ENCODE data around the gene CYSRT1. TPM values are rescaled to one million over a fixed set of nuclear protein-coding genes. Genes with fewer than 3 reads are reported as not detected.

CYSRT1 gene
- total RNA-seq, 1 experiment from 2014 or later = 0.59 TPM

DNA sequence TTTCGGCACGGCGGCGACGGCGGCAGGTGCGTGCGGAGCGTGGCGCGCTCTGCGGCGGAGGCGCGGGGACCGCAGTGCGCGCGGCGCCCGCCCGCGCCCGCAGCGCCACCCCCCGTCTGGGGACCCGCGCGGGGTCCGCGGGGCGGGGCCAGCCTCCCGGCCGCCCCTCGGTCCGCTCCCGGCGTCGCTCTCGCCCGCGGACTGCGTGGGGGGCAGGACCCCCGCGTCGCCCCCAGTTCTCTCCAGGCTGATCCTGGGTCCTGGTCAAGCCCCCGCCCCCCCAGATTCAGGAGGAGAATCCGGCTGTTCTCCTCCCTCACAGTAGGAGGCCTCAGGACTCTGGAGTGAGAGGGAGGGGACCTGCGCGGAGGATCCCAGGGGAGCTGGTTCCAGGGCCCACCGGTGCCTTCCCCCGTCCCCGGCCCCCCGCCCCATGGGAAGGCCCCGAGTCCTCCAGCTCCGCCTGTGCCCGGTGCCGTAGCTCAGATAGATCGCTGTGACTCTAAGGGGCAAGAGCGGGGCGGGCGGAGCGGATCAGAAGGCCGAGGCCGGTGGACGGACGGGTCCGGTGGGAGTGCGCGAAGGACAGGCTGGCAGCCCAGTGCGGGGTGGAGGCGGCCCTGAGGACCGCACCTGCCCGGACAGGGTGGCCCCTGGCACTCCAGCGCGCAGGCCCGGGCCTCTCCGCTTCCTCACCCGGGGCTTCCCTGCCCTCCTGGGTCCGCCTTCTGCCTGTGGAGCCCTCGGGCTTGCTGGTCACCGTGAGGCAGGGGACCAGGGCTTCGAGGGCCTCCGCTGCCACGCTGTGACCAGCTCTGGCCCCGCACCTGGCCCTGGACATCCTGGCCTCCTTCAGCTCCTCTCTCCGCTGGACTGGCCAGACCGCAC, 2.5 kb upstream of the CYSRT1 start, which contains the start of gene RNF208:
TSS of gene RNF208 (minus strand) at position 51 of the 888 bp plus-strand sequence. CDS start 1,028 bp downstream, outside the sequence.
- DNase-seq (ENCODE audit: extremely low read depth, low read depth) = no peak

DNA sequence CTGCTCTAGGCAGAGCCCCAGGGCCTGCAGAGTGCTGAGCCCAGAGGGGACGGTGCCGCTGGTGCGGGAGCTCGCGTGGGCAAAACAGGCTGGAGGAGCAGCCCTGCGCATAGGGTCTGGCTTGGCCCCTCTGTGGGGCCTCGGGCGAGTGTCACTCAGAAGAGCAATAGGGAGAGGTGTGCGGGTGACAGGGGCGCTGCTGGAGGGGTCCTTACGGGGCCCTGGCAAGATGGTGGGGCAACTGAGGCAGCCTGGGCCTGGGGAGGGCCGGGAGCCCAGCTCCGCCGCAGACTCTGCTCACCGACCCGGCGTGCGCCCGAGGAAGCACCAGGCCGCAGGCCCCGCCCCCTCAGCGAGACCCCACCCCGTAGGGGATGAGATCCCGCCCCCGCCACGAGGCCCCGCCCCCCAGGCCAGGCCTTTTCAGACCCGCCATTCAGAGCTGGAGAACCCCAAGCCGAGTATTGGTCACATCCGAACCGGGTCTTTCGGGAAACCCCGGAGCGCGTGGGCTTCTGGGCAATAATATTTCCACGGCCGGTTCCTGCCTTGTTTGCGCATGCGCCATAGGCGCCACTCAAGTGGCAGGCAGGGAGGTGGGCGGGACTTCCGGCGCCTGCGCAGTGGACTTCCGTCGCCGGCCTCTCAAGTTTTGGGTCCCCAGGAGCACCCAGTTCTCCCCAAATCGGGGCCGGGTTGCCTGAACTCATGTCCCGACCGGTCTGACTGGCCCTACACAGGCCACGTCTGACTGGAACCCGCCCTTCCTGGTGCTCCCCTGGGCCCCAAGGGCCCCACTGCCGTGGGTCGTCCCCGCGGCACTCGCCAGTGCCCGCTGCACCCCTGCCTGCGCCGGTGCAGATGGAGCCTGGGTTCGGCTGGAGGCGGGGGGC, 1.6 kb upstream of the CYSRT1 start:
- peak; percentile 99 for DNase-seq (ENCODE audit: extremely low read depth, low read depth)

DNA sequence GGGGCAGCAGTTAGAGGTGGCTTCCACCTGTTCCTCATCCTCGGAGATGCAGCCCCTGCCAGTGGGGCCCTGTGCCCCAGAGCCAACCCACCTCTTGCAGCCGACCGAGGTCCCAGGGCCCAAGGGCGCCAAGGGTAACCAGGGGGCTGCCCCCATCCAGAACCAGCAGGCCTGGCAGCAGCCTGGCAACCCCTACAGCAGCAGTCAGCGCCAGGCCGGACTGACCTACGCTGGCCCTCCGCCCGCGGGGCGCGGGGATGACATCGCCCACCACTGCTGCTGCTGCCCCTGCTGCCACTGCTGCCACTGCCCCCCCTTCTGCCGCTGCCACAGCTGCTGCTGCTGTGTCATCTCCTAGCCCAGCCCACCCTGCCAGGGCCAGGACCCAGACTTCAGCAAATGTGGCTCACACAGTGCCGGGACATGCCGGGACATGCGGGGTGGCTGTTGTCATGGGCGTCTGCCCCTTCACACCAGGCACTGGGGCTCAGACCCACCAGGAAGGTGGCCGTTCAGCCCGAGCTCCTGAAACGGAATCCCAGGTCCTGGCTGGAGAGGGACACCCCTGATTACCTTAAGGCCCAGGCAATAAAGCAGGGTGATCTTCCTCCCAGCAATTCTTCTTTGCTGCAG, 841 bp downstream of the CYSRT1 start:
- DNase-seq (ENCODE audit: extremely low read depth, low read depth) = no peak

DNA sequence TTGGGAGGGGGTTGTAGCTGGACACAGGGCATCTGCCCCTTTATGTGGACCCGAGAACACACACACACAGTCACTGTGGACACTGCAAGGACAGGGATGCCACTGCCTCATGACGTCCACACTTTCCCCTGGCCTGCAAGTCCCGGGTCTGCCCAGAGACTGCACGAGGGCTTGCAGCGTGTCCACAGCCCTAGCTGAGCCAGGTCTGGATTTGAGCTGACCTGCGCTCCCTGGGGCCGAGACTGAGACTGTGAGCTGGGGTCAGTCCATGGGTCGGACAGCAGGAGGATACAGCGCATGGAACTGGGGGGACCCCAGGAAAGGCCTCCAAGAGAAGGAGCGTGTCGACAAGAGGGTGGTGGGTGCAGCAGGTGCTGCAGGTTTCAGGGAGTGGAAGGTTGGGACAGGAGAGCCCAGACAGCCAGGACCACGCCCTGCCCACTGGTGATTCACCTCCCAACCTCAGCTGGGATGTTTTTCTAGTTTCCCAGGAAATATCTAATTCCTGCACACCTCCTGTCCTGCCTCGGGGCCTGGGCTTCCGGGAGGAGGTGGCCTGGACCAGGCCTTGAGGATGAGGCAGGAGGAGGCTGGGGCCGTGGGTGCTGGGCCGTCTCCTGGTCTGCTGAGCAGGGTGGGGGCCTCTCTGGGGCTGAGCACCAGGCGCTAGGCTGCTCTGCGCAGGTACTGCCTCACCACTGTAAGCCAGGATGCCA, 1.5 kb downstream of the CYSRT1 start:
- DNase-seq (ENCODE audit: extremely low read depth, low read depth) = no peak

DNA sequence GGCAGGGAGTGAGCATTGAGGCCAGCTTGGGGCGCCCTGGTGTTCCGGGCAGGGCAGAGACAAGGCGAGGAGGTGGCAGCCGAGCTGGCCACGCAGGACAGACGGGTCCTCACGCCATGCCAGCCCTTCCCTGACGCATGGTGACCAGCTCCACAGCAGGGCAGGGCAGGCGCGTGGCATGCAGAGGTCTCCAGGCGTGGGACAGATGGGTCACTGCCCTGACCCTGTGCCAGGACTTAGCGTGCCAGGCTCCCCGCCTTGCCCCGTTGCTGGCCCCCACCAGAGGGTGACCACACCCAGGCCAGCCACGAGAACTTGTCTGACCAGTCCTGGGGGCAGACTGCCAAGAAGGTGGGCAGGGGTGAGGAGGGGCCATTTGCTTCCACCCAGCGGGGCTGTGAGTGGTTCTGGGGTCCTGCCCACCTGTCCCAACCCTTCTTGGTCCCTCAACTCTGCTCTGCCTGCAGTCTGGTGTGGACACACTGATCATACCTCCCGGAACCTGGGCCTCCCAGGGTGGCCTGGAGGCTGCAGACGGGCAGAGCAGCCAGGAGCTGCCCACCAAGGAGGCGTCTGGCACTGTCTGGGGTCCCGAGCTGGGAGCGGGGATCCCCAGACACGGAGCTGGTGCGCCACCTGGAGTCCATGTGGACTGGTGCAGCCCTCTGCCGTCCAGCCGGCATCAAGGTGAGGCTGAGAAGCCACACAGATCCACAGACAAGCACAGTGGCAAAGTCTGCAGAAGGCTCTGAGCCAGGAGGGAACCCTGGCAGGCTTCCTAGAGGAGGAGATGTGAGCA, 2.3 kb downstream of the CYSRT1 start, which contains the start of gene RNF224:
TSS of gene RNF224 (plus strand) at position 449 of the 799 bp plus-strand sequence. CDS start 834 bp downstream, outside the sequence.
- DNase-seq (ENCODE audit: extremely low read depth, low read depth) = peak; percentile 77

DNA sequence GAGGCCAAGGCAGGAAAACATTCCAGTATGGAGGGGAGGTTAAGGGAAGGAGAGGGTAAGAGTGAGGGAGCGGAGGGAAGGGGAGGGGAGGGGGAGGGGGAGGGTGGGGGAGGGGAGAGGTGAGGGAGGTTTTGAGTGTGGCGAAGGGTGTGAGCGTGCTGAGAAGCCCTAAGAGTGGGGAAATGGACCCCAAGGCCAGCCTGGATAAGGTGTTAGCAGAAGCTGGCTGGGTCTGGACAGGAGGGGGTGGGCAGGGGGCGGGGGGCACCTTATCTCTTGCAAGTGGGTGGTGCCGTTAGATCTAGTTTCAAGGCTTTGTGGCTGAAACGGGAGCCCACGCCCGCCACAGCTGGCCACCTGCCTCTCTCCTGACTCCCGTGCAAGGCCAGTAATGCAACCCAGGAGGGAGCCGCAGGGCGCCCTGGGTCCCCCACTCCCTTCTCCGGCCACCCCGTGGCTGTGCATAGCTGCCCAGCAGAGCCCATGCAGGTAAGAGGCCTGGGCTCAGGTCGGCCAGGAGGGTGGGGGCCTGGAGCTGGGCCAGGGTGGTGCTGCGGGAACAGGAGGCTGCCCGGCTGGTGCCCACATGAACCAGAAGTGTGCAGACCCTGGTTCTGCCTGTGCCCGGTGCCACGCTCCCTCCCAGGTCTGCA, 3.0 kb downstream of the CYSRT1 start:
- no peak for DNase-seq (ENCODE audit: extremely low read depth, low read depth)

DNA sequence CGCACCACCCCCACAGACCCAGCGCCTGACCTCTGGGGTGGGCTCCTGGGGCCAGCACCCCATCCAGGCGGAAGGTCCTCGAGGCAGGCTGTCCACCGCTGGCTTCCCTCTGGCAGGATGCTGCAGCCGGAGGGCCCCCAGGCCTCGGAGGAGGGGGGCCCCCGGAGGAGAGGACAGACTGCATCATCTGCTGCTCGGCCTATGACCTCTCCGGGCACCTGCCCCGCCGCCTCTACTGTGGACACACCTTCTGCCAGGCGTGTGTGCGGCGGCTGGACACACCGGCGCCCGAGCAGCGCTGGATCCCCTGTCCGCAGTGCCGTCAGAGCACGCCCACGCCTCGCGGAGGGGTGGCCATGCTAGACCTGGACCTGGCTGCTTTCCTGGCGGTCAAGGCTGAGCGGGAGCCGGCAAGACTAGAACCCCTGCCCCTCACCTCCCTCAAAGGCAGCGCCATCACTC, 3.6 kb downstream of the CYSRT1 start:
- DNase-seq (ENCODE audit: extremely low read depth, low read depth) = no peak

DNA sequence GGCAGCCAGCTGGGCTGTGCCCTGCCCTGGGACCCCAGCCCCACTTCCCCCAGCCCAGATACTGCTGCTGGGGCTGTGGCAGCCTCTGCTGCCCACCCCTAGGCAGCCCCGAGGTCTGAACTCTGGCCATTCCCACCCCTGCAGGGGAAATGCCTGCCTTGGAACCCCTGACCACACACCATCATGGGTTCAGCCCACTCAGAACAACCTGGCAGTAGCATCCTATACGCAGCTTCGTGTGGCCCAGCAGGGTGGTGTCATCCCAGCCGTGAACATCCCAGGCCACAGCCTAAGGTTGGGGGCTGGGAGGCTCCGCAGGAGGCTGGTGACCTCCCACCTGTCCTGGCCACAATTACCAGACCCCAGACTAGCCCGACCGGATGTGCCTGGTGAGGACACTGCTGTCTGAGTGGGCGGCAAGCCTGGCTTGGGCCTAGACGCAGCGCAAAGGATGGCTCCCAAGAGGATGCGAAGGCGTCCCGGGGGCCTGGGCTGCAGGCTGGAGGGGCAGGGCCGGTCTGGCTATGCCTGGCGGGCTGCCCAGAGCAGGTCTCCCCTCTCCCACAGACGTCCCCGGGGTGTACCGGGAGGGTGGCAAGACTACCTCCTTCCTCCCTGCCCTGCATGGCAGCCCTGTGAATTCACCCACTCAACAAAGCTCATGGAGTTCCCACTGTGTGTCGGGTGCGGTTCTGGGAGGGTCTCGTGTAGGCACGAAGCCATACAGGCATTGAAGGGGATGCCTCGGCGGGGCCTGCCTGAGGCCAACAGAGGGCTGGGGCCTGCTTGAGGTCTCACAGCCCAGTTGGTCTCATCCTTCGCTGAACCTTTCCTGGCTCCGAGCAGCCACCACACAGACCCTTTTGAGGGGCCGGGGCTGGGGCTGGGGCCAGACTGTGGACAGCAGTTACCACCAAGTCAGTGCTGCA, 4.3 kb downstream of the CYSRT1 start:
- DNase-seq (ENCODE audit: extremely low read depth, low read depth) = no peak

DNA sequence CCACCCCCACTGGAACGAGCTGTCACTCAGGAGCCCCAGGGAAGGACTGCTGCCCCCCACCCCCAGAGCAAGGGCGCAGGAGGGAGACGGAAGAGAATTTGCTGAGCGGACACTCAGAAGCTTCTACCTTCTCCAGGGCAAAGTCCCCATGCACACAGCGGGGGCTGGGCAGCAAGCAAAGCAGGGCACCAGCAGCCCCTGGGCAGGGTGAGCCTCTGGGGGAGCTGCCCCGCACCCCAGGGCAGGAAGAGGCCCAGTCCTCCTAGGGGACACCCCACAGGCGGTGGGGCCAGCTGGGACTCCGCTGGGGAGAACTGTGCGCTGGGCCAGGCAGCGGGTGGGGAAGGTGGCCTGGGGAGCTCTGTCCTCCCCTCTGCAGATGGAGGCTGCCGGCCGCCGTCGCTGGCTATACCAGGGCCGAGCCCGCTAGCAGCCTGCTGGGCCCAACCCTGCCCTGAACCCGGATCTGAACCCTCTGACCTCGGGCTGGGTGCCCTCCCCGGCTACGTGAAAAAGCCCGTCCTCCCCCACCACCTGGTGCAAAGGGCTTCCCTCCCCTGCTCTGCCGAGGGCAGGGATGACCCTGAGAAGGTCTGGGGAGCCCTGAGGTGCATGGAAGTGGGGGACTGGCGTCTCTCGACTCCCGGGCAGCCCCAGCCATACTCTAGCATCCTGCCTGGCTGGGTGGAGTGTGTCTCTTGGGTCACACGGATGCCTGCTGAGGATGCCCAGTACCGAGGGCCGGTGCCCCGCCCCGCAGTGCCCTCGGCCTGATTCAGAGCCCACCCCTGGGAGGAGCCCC, 5.1 kb downstream of the CYSRT1 start:
- DNase-seq (ENCODE audit: extremely low read depth, low read depth) = no peak

DNA sequence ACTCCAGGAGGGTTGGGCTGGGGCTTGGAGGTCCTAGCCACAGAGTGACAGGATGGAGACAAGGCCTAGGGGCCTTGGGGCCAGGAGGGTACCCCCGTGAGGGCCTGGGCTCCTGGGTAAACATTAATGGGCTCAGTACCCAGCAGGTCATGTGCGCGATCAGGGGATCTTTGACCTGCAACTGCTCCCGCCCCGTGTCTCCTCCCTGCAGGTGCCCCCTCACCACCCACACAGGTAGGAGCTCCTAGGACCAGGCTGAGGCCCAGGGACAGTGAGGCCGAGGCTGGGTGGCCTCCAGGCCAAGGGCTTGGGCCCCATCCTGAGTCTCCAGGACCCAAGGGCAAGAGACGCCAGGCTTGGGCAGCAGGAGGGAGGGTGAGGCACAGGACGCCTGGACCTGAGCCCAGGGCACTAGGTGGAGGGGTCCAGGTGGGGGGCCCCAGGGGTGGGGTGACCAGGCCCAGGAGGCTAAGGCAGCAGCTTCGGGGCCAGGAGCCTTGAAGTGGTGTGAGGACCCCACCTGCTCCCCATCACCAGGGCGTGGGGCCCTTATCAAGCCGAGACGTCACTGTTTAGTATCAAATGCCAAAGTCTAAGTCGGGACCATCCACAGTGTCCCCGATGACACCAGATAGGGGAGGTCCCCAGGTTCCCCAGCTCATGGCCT, 5.9 kb downstream of the CYSRT1 start, which contains the start of gene SLC34A3:
TSS of gene SLC34A3 (plus strand) at position 197 of the 667 bp plus-strand sequence. CDS start 802 bp downstream, outside the sequence.
- DNase-seq (ENCODE audit: extremely low read depth, low read depth) = no peak

DNA sequence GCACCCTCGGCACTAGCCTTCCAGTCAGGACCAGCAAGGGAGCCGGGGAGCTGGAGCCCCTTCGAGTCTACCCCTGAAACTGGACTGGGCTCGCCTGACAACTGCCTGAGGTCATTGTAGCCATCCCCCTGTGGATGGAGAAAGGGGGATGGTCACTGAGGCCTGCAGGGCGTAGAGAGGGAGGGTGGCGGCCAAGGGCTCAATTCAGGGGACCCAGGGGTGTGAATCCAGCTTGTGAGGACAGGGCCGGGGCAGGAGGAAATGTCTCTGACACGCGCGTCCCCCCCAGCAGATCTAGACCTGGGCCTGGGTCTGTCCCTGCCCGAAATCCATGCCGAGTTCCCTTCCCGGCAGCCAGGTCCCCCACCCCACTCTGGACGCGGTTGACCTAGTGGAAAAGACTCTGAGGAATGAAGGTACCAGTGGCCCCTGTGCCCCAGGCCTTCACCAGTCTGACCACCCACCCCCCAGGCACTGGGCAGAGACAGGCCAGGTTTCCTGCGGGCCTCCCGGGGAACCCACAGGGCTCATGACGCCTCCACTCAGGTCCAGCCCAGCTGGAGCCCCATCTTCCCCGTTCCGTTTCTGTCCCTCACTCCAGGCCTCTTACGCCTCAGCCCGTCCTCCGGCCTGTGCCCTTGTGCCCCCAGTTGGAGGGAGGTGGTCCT, 6.5 kb downstream of the CYSRT1 start:
- DNase-seq (ENCODE audit: extremely low read depth, low read depth) = no peak

DNA sequence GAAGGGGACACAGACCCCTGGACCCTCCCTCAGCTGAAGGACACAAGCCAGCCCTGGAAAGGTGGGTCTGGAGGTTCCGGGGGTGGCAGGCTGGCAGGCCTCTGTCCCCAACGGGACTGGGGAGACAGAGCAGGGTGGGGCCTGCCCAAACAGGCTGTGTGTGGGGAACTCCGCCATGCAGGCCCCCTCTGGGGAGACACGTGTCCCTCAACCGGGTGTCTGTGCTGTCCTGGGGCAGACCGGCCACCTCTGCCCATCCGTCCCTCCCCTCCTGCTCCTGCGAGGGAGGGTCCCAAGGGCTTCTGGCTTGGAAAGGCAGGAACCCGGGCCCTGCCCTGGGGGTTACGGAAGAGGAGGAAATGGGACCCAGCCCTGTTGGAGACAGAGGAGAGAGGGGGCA, 7.1 kb downstream of the CYSRT1 start:
- no peak for DNase-seq (ENCODE audit: extremely low read depth, low read depth)

DNA sequence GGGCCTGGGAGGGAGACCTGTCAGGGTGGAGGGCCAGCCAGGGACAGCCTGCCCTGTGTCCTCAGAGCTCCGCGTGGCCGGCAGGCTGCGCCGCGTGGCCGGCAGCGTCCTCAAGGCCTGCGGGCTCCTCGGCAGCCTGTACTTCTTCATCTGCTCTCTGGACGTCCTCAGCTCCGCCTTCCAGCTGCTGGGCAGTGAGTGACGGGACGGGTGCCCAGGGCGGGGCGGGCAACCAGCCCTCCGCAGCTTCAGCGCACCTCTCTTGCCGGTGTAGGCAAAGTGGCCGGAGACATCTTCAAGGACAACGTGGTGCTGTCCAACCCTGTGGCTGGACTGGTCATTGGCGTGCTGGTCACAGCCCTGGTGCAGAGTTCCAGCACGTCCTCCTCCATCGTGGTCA, 7.5 kb downstream of the CYSRT1 start:
- no peak for DNase-seq (ENCODE audit: extremely low read depth, low read depth)

DNA sequence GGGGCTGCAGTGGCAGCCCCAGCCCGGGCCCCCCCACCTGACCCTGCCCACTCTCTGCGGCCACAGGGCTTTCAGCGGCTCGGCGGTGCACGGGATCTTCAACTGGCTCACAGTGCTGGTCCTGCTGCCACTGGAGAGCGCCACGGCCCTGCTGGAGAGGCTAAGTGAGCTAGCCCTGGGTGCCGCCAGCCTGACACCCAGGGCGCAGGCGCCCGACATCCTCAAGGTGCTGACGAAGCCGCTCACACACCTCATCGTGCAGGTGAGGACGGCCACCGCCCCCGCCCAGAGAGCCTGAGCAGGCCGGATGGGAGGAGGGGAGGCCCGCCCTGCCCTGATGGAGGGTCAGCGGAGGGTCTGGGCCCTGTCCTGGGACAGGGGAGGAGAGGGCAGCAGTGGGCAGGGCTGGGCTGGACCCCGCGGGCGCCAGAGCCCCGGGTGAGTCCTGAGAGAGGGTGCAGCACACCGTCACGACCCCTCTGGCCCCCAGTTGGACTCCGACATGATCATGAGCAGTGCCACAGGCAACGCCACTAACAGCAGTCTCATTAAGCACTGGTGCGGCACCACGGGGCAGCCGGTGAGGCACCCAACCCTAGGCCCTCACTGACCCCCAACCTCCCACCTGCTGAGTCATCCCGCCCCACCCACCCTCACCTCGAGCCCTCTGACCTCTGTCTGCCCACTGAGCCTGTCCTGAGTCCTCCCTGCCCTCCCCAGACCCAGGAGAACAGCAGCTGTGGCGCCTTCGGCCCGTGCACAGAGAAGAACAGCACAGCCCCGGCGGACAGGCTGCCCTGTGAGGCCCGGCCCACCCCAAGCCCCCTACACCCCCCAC, 8.4 kb downstream of the CYSRT1 start:
- DNase-seq (ENCODE audit: extremely low read depth, low read depth) = no peak
